A172 (cell line): Measurements from ENCODE around the gene CCNT2. TPM values are rescaled to one million over a fixed set of nuclear protein-coding genes. Genes with fewer than 3 reads are reported as not detected.
"Not testable (repeated sequence)": the region's sequence is repeated elsewhere in the genome, so short reads cannot be mapped to it uniquely, and the experiment has no call there.

Experiments
- DNase-seq: peaks from one replicate; pipeline ENCODE4 v3.0.0-alpha.2; 2015; ENCODE audit warnings: low spot score
- total RNA-seq: library from RNA; depleted of rRNA; stranded (reverse); fragments of >200 nt; shearing (Covaris generic); gene quantifications from 2 replicates; pipeline ENCODE4 v1.2.3, GENCODE V29; 2014; rRNA removed

Gene CCNT2
- 16.3 and 22.8 TPM in 2 replicates for total RNA-seq

- DNase-seq, result peak; percentile 98
Measured at GRCh38 chr2:134918526-134919340, at the start of gene CCNT2. CCNT2 (plus strand) TSS chr2:134918822; CDS start chr2:134918855, 33 bp downstream.

- no peak for DNase-seq
Measured at GRCh38 chr2:134869946-134870736, 48.5 kb upstream of the CCNT2 start.

GRCh38 chr2:134873152-134873551 lies 45.5 kb upstream of the CCNT2 start:
- no peak for DNase-seq

GRCh38 chr2:134875309-134875708 lies 43.3 kb upstream of the CCNT2 start:
- DNase-seq, result no peak

GRCh38 chr2:134882773-134883172 lies 35.8 kb upstream of the CCNT2 start:
- DNase-seq, result no peak

- no peak for DNase-seq
Measured at GRCh38 chr2:134883552-134884293, 34.9 kb upstream of the CCNT2 start.

GRCh38 chr2:134884435-134884834 lies 34.2 kb upstream of the CCNT2 start:
- no peak for DNase-seq

GRCh38 chr2:134892282-134893035 lies 26.2 kb upstream of the CCNT2 start:
- no peak for DNase-seq

- DNase-seq, result no peak
Measured at GRCh38 chr2:134897932-134898331, 20.7 kb upstream of the CCNT2 start.

- no peak for DNase-seq
Measured at GRCh38 chr2:134899204-134899603, 19.4 kb upstream of the CCNT2 start.

GRCh38 chr2:134900151-134900550 lies 18.5 kb upstream of the CCNT2 start:
- DNase-seq, result peak; percentile 5

- not testable (repeated sequence) for DNase-seq
Measured at GRCh38 chr2:134903701-134904100, 14.9 kb upstream of the CCNT2 start.

GRCh38 chr2:134905168-134905567 lies 13.5 kb upstream of the CCNT2 start:
- DNase-seq, result no peak

- DNase-seq, result no peak
Measured at GRCh38 chr2:134906726-134907125, 11.9 kb upstream of the CCNT2 start.

GRCh38 chr2:134907441-134908116 lies 11.0 kb upstream of the CCNT2 start:
- DNase-seq, result not testable (repeated sequence)

- no peak for DNase-seq
Measured at GRCh38 chr2:134910763-134911399, 7.7 kb upstream of the CCNT2 start.

- no peak for DNase-seq
Measured at GRCh38 chr2:134911400-134911785, 7.2 kb upstream of the CCNT2 start.

GRCh38 chr2:134912361-134912760 lies 6.3 kb upstream of the CCNT2 start:
- DNase-seq, result peak; percentile 45

- DNase-seq, result no peak
Measured at GRCh38 chr2:134917360-134917865, 1.2 kb upstream of the CCNT2 start.

- no peak for DNase-seq
Measured at GRCh38 chr2:134917888-134918525, 615 bp upstream of the CCNT2 start.
